Stimulated activated CD4-positive, alpha-beta T cell treated with anti-CD3 and anti-CD28 coated beads, Interleukin-4, amount 100 ng/mL, for 48 hours (primary cell): ENCODE results near the gene WDR90.

Source experiments
- DNase-seq, 2 donors: peaks; one replicate each; pipeline ENCODE4 v3.0.0-alpha.2; 2020; ENCODE audit warnings: low read depth in 2 of 2

The WDR90 gene

DNA sequence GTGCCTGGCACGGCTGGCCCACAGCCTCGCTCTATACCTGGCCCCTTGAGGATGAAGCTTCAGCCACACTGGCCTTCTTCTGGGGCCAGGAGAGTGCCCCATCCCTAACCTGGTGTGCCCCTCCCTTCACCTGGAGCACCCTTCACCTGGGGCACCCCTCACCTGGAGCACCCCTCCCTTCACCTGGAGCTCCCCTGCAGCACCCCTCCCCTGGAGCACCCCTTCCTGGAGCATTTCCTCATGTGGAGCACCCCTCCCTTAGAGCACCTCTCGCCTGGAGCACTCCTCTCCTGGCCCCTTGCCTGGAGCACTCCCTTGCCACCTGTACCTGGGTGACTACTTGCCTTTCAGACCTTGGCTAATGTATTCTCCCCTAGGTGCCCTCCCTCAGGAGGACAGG lies 58.9 kb downstream of the WDR90 start:
- DNase-seq: no peak

DNA sequence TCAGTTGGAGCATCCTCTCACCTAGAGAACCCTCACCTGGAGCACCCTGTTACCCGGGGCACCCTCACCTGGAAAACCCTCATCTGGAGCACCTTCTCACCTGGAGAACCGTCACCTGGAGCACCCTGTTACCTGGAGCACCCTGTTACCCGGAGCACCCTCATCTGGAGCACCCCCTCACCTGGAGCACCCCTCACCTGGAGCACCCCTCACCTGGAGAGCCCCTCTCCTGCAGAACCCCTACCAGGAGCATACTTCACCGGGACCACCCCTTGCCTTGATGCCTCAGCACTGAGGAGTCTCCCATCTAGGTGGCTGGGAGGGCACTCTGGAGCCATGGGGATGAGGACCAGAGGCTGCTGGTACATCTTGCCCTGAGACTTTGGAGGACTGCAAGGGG lies 59.8 kb downstream of the WDR90 start:
- DNase-seq: no peak

- no peak for DNase-seq
Observed at GRCh38 chr16:709566-710499, 60.7 kb downstream of the WDR90 start.

DNA sequence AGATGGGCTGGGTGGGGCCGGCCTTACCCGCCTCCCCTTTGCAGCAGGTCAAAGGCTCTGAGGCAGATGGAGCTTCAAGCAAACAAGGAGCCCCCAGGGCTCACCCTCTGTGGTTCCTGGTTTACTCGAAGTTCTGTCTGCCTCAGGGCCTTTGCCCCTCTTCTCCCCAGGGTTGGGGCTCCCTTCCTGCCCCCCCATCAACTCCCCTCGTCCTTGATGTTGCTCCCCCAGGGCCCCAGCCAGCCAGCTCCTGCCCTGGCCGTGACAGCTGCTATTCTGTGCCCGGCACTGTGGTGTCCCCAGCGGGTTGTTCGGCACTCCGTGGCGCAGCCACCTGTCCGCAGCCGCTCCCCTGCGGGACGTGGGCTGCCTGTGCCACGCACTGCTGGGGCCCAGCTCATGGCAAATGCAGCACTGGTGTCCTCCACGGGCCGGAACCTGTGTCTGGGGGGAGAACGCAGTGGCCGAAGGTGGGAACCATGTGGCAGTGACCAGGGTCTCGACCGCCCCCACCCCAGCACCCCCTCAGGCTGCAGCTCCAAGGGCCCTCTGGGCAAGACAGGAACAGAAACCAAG lies 61.4 kb downstream of the WDR90 start:
- no peak for DNase-seq

DNA sequence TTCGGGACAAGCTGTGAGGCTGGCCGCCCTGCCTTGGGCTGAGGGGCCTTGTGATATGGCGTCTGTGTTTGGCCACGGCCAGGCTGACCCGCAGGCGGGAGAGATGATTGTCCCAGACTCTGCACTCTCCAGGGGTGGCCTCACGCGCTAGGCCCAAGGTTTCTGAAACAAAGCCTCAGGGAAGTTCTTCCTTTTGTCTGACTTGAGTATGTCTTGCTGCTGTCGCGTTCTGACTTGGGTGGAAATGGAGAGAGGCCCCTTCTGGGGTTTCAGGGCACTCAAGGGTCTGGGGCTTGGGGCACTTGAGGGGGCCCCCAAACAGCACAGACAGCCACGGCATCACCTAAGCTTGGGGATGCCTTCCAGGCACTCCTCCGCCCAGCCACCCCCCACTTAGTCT lies 61.9 kb downstream of the WDR90 start:
- DNase-seq: no peak

DNA sequence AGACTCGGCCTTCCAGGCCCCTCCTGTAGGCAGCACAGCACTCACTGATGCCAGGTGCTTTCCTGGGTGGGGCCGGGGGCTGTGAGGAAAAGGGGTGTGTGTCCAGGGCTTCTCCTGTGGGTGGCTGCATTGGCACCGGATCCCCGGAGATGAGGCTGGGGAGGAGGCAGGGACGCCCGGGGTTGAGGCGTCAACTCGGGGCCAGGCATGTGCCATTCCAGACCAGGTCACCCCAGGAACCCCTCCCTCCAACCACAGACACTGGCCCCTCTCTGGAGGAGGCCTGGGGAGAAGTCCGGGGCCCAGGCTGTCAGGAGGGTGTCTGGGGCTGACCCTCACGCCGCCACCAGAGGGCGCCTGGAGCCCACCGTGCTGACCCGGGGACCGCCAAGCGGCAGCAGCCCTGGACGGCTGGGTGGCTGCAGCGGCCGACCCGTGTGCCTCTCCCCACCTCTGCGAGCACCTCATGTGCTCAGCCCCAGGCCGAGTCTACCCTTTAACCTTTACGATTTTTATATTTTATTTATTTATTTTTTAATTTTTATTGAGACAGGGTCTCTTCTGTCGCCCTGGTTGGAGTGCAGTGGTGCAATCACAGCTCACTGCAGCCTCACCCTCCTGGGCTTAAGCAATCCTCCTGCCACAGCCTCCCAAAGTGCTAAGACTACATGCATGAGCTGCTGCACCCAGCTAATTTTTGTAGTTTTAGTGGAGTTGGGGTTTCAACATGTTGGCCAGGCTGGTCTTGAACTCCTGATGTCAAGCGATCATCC lies 62.6 kb downstream of the WDR90 start:
- DNase-seq: peak; percentile 71 to 73

GRCh38 chr16:712740-713250 lies 63.6 kb downstream of the WDR90 start:
- DNase-seq: peak; percentile 59 to 68

GRCh38 chr16:714079-714478 lies 64.9 kb downstream of the WDR90 start:
- no peak for DNase-seq

DNA sequence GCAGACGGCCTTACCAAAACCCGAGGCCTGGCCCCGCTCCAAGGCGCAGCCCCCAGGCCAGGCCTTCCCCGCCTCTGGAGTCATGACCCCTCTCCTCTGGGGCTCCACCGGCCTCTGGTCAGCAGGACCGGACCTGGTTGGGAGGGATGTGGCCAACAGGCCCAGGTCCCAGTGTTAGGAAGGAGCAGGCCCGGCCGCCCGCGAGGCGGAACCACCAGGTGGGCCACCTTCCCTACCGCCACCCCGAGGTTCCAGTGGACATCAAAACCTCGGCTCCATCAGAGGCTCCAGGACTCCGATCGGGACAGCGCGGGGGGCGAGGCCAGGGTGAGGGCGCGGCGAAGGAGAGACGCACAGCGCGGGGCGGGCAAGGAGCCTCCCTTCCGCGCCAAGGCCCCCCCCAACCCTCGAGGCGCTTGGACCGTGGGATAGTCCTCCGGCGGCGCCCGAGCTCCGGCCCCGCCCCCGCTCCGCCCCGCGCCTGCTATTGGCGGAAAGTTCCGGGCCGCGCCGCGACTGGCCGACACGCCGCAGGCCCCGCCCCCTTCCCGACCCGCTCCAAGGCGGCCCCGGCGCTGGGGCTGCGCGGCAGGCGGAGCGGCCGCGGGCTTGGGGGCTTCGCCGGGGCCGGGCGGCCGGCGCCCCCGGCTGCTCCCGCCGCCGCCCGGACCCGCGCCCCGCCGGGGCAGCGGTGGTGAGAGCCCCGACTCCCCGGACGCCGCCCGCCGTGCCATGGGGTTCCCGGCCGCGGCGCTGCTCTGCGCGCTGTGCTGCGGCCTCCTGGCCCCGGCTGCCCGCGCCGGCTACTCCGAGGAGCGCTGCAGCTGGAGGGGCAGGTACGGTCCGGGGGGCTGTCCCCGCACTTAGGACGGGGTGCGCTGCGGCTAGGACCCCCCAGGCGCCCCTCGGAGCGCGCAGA lies 65.7 kb downstream of the WDR90 start, which contains the start of gene METRN:
Gene METRN, plus strand, starts transcription at position 561 of the 919 bp plus-strand sequence. Its CDS starts 172 bp downstream, at position 733.
- peak; percentile 91 to 92 for DNase-seq

- DNase-seq: no peak
Observed at GRCh38 chr16:715477-716199, 66.5 kb downstream of the WDR90 start.

DNA sequence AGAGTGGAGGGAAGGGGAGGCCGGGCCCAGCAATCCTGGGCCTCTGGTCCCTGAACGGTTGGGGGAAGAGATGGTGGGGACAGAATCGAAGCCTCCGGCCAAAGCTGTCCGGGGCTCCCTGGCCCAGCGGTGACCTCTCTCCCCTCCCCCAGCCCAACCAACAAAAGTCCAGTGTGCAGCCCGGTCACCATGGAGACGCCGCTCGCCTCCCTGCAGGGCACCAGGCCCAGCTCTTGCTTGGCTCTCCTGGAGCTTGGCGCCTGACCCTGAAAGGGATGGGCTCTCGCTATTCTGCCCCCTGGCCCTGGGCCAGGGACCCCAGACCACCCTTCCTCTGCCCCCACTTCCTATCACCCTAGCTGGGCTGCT lies 67.0 kb downstream of the WDR90 start:
- DNase-seq: no peak

DNA sequence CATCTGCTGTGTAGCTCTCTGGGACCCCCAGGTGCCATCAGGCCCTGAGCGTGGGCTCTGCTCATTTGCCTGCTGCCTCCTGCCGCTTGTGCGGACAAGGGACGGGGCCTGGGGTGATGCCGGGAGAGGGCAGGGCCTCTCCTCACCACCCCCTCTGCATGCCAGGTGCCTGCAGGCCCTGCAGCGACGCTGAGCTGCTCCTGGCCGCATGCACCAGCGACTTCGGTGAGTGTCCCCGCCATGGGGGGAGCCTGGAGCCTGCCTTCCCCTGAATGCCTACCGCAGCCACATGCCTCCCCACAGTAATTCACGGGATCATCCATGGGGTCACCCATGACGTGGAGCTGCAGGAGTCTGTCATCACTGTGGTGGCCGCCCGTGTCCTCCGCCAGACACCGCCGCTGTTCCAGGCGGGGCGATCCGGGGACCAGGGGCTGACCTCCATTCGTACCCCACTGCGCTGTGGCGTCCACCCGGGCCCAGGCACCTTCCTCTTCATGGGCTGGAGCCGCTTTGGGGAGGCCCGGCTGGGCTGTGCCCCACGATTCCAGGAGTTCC lies 67.7 kb downstream of the WDR90 start:
- DNase-seq: no peak
